Mucosa of descending colon (tissue), 3 donors: ENCODE measurements around the gene CLDN5. TPM values are rescaled to one million over a fixed set of nuclear protein-coding genes. Genes with fewer than 3 reads are reported as not detected.

Source experiments
- ATAC-seq: fragments of 200-7000 bp; cut with Tn5 transposase; one replicate; pipeline ENCODE4 v1.9.1; 2020; ENCODE audit warnings: mild to moderate bottlenecking, moderate library complexity
- DNase-seq, 3 donors: peaks; one replicate each; pipeline ENCODE4 v3.0.0-alpha.2; 2020
- H3K36me3 ChIP-seq: fragments of 200-600 bp; one replicate; pipeline ENCODE4 v1.8.0; 2021; ENCODE audit warnings: low read depth, mild to moderate bottlenecking
- H3K4me1 ChIP-seq: fragments of 200-600 bp; one replicate; pipeline ENCODE4 v1.8.0; 2021; ENCODE audit warnings: low read depth, mild to moderate bottlenecking
- H3K4me3 ChIP-seq: fragments of 200-600 bp; one replicate; pipeline ENCODE4 v1.8.0; 2021; ENCODE audit warnings: mild to moderate bottlenecking
- H3K9me3 ChIP-seq: fragments of 200-600 bp; one replicate; pipeline ENCODE4 v1.8.0; 2021; ENCODE audit warnings: mild to moderate bottlenecking
- CTCF ChIP-seq: fragments of 200-600 bp; IDR thresholded peaks from one replicate; pipeline ENCODE4 v1.8.0; 2022; ENCODE audit warnings: antibody characterized with exemption, mild to moderate bottlenecking
- intact Hi-C, 2 donors: fragments of 100-400 bp; cut with DNase I in 1 of 2; cut with micrococcal nuclease in 1 of 2; formaldehyde crosslinking; loops; one replicate each; pipeline versions ENCODE4 v1.11.0 to v1.11.1; 2022; cut with DNase I, micrococcal nuclease
- total RNA-seq, 3 donors: library from RNA; stranded (reverse); fragmentation: NEBNext Ultra II Directional in 2 of 3; extraction: Animal tissue kit (Norgen Biotek cat#: 25700) in 2 of 3; gene quantifications; one replicate each; pipeline versions ENCODE4 v1.2.1 to v1.2.4, GENCODE V29; 2021 to 2023
- donor health status: DM: no; HTN: no; CAD: no; lungs with moderate emphysema.
- donor health status: DM: no; HTN: no; CAD: no.
- donor health status: DM: no; HTN: yes; CAD: no.

The CLDN5 gene
- total RNA-seq, 3 donors from 2014 or later, result 22.0 to 34.7 (median 22.2) TPM

GRCh38 chr22:19559956-19560355 lies 35.7 kb upstream of the CLDN5 start:
- Histone ChIP-seq H3K36me3 (no peaks in the 10 kb centered on the region), H3K9me3 (no peaks in the 10 kb centered on the region), H3K4me1 (no peaks in the 10 kb centered on the region), H3K4me3 (no peak overlapping the region)
- TF ChIP-seq CTCF, result no peak
- ATAC-seq (no peak), DNase-seq (no peak)
- intact Hi-C loops, result no loop called here

GRCh38 chr22:19559324-19559811 lies 35.2 kb upstream of the CLDN5 start:
- no peak for TF ChIP-seq CTCF
- Histone ChIP-seq H3K9me3 (no peaks in the 10 kb centered on the region), H3K36me3 (no peaks in the 10 kb centered on the region), H3K4me1 (no peaks in the 10 kb centered on the region), H3K4me3 (no peak overlapping the region)
- intact Hi-C loops, result no loop called here
- ATAC-seq (no peak), DNase-seq (no peak)

GRCh38 chr22:19556963-19557545 lies 32.8 kb upstream of the CLDN5 start:
- no peaks in the 10 kb centered on the region for H3K9me3 ChIP-seq
- no peak for ATAC-seq
- no peak overlapping the region for H3K4me3 ChIP-seq
- TF ChIP-seq CTCF, result no peak
- intact Hi-C loops, result no loop called here
- DNase-seq, result no peak
- H3K4me1 ChIP-seq, result no peaks in the 10 kb centered on the region
- H3K36me3 ChIP-seq, result no peaks in the 10 kb centered on the region

- intact Hi-C loops, result no loop called here
- TF ChIP-seq CTCF, result no peak
- ATAC-seq, result no peak
These were observed 31.4 kb upstream of the CLDN5 start for GRCh38 chr22:19555651-19556050.

GRCh38 chr22:19554834-19555404 lies 30.7 kb upstream of the CLDN5 start:
- Histone ChIP-seq H3K4me3 (no peak overlapping the region), H3K36me3 (no peaks in the 10 kb centered on the region), H3K4me1 (no peaks in the 10 kb centered on the region), H3K9me3 (no peaks in the 10 kb centered on the region)
- intact Hi-C loops, result no loop called here
- DNase-seq, result no peak
- no peak for TF ChIP-seq CTCF
- ATAC-seq, result no peak

More at GRCh38 chr22:19555651-19556050, 31.4 kb upstream of the CLDN5 start:
- H3K4me3 ChIP-seq, result no peak overlapping the region
- H3K4me1 ChIP-seq, result no peaks in the 10 kb centered on the region
- no peaks in the 10 kb centered on the region for H3K36me3 ChIP-seq
- no peak for DNase-seq
- no peaks in the 10 kb centered on the region for H3K9me3 ChIP-seq
